GM23338 (cell line): ENCODE results near the gene CXCL16. TPM values are rescaled to one million over a fixed set of nuclear protein-coding genes. Genes with fewer than 3 reads are reported as not detected.

Experiments
- ATAC-seq: fragments of 200-7000 bp; cut with Tn5 transposase; 3 replicates; pipeline ENCODE4 v1.9.1; 2020
- DNase-seq: peaks from one replicate; pipeline ENCODE4 v3.0.0-alpha.2; 2015; ENCODE audit warnings: low spot score
- H2AFZ ChIP-seq: fragments of 200-600 bp; sonication (generic); 2 replicates; pipeline ENCODE4 v1.8.0; 2016; ENCODE audit warnings: antibody characterized with exemption, mild to moderate bottlenecking, moderate library complexity
- H3F3A ChIP-seq: fragments of 200-600 bp; sonication (generic); replicated peaks from 2 replicates; pipeline ENCODE4 v1.8.0; 2017; ENCODE audit warnings: antibody characterized with exemption, mixed run types, low read depth
- H3K27ac ChIP-seq: fragments of 200-600 bp; sonication (generic); 2 replicates; pipeline ENCODE4 v1.6.1; 2016; ENCODE audit warnings: low read depth
- H3K27me3 ChIP-seq: fragments of 200-600 bp; sonication (generic); 2 replicates; pipeline ENCODE4 v1.8.0; 2016; ENCODE audit warnings: mild to moderate bottlenecking, mixed run types, moderate library complexity; ENCODE audit not compliant: insufficient read depth
- H3K36me3 ChIP-seq: fragments of 200-600 bp; sonication (generic); 2 replicates; pipeline ENCODE4 v1.8.0; 2016; ENCODE audit warnings: mild to moderate bottlenecking; ENCODE audit not compliant: insufficient read depth
- H3K4me1 ChIP-seq: fragments of 200-600 bp; sonication (generic); 2 replicates; pipeline ENCODE4 v1.8.0; 2016; ENCODE audit warnings: mild to moderate bottlenecking, moderate library complexity; ENCODE audit not compliant: insufficient read depth
- H3K4me2 ChIP-seq: fragments of 200-600 bp; sonication (generic); 2 replicates; pipeline ENCODE4 v1.7.1; 2017; ENCODE audit warnings: mixed run types
- H3K4me3 ChIP-seq: fragments of 200-600 bp; sonication (generic); 2 replicates; pipeline ENCODE4 v1.6.1; 2016; ENCODE audit warnings: mixed run types
- H3K79me2 ChIP-seq: fragments of 200-600 bp; sonication (generic); replicated peaks from 2 replicates; pipeline ENCODE4 v1.8.0; 2017; ENCODE audit warnings: mild to moderate bottlenecking; ENCODE audit not compliant: insufficient read depth
- H3K9me2 ChIP-seq: fragments of 200-600 bp; sonication (generic); 2 replicates; pipeline ENCODE4 v1.8.0; 2017; ENCODE audit not compliant: insufficient read depth
- H4K20me1 ChIP-seq: fragments of 200-600 bp; sonication (generic); replicated peaks from 2 replicates; pipeline ENCODE4 v1.8.0; 2017; ENCODE audit warnings: mild to moderate bottlenecking; ENCODE audit not compliant: insufficient read depth
- H3K27ac Mint-ChIP-seq: 2 replicates; pipeline ENCODE4 v1.8.0; 2020; ENCODE audit warnings: inconsistent platforms, mild to moderate bottlenecking, moderate library complexity, mixed read lengths
- H3K27me3 Mint-ChIP-seq: 3 replicates; pipeline ENCODE4 v1.8.0; 2022; ENCODE audit warnings: low read depth, mild to moderate bottlenecking, moderate library complexity, mixed read lengths, inconsistent platforms; ENCODE audit not compliant: insufficient read depth, poor library complexity
- H3K36me3 Mint-ChIP-seq: 3 replicates; pipeline ENCODE4 v1.8.0; 2021; ENCODE audit warnings: low read depth, mild to moderate bottlenecking, inconsistent platforms, moderate library complexity, mixed read lengths
- H3K4me1 Mint-ChIP-seq: 3 replicates; pipeline ENCODE4 v1.8.0; 2020; ENCODE audit warnings: mild to moderate bottlenecking, inconsistent platforms, mixed read lengths
- H3K4me3 Mint-ChIP-seq: 3 replicates; pipeline ENCODE4 v1.8.0; 2021; ENCODE audit warnings: moderate library complexity, mild to moderate bottlenecking, inconsistent platforms, mixed read lengths
- H3K9me3 Mint-ChIP-seq: 3 replicates; pipeline ENCODE4 v1.8.0; 2020; ENCODE audit warnings: moderate library complexity, mild to moderate bottlenecking, inconsistent platforms, mixed read lengths
- CREB1 ChIP-seq: fragments of 250-450 bp; sonication (Bioruptor Pico); IDR thresholded peaks from 2 replicates; pipeline ENCODE4 v1.5.0; 2020; ENCODE audit warnings: low read depth, mild to moderate bottlenecking, moderate library complexity
- EZH2 ChIP-seq: fragments of 200-600 bp; sonication (generic); IDR thresholded peaks from one replicate; pipeline ENCODE4 v1.8.0; 2017; ENCODE audit warnings: antibody characterized with exemption, mild to moderate bottlenecking, low read depth; ENCODE audit not compliant: unreplicated experiment
- EZH2phosphoT487 ChIP-seq: fragments of 200-600 bp; sonication (generic); IDR thresholded peaks from one replicate; pipeline ENCODE4 v1.8.1; 2018; ENCODE audit warnings: antibody characterized with exemption; ENCODE audit not compliant: unreplicated experiment
- JUNB ChIP-seq: IDR thresholded peaks from one replicate; pipeline ENCODE4 v1.6.1; 2016; ENCODE audit warnings: antibody characterized with exemption; ENCODE audit not compliant: unreplicated experiment
- NANOG ChIP-seq: IDR thresholded peaks from 2 replicates; pipeline ENCODE4 v1.6.1; 2016; ENCODE audit warnings: antibody characterized with exemption, borderline replicate concordance
- POLR2AphosphoS5 ChIP-seq: IDR thresholded peaks from 2 replicates; pipeline ENCODE4 v1.6.1; 2016; ENCODE audit warnings: antibody characterized with exemption, low read depth
- STAT1 ChIP-seq: IDR thresholded peaks from one replicate; pipeline ENCODE4 v1.6.1; 2016; ENCODE audit warnings: antibody characterized with exemption; ENCODE audit not compliant: unreplicated experiment
- ZNF114 ChIP-seq: fragments of 250-450 bp; sonication (Bioruptor Pico); IDR thresholded peaks from 2 replicates; pipeline ENCODE4 v1.5.0; 2020; ENCODE audit warnings: mild to moderate bottlenecking, moderate library complexity
- ZNF462 ChIP-seq: fragments of 250-450 bp; sonication (Bioruptor Pico); IDR thresholded peaks from 2 replicates; pipeline ENCODE4 v1.5.0; 2020; ENCODE audit warnings: mild to moderate bottlenecking, moderate library complexity
- polyA plus RNA-seq: library from polyadenylated mRNA; unstranded; fragments of >200 nt; fragmentation: Nextera tagmentation; extraction: Ambion mirVana; gene quantifications from 2 replicates; pipeline ENCODE4 v1.2.1, GENCODE V29; 2016
- total RNA-seq: library from RNA; depleted of rRNA; stranded (reverse); fragments of >200 nt; shearing (Covaris generic); gene quantifications from 2 replicates; pipeline ENCODE4 v1.2.3, GENCODE V29; 2014
- TF ChIP-seq, protein P1 (sequence below): IDR thresholded peaks from one replicate; pipeline ENCODE4 v1.6.1; 2018; ENCODE audit warnings: antibody characterized with exemption; ENCODE audit not compliant: unreplicated experiment
- TF ChIP-seq, protein P2 (sequence below), 2 experiments: fragments of 200-600 bp in 1 of 2; sonication (generic) in 1 of 2; conservative IDR thresholded peaks; 2 replicates each; pipeline versions ENCODE4 v1.5.1 to v1.6.1; 2016 to 2017; ENCODE audit warnings: antibody characterized with exemption in 2 of 2, low read depth in 2 of 2, mild to moderate bottlenecking in 2 of 2, moderate library complexity in 1 of 2
- TF ChIP-seq, protein P3 (sequence below): IDR thresholded peaks from 2 replicates; pipeline ENCODE4 v1.6.1; 2016; ENCODE audit warnings: antibody characterized with exemption

Gene CXCL16
- total and polyA plus RNA-seq, 2 experiments from 2014 or later = 4.0 to 4.1 TPM

- H2AFZ ChIP-seq = no peak overlapping the region
- peaks cover 30% of the 10 kb centered on the region for H3K36me3 Mint-ChIP-seq
- no peak overlapping the region for H3K4me2 ChIP-seq
- H3K27ac ChIP-seq = no peak overlapping the region
- H3K79me2 ChIP-seq = no peaks in the 10 kb centered on the region
- H3K27ac Mint-ChIP-seq = no peak overlapping the region
- DNase-seq (no peak), ATAC-seq (no peak)
- H3K4me1 Mint-ChIP-seq = no peaks in the 10 kb centered on the region; the same call in 2 of the 3 replicates
- H3K9me2 ChIP-seq = no peaks in the 10 kb centered on the region
- no peak overlapping the region for H3K4me3 ChIP-seq
- no peaks in the 10 kb centered on the region for H3K27me3 ChIP-seq
- H3K9me3 Mint-ChIP-seq = no peaks in the 10 kb centered on the region
- no peaks in the 10 kb centered on the region; the same call in 1 of the 2 replicates for H4K20me1 ChIP-seq
- H3K4me1 ChIP-seq = no peaks in the 10 kb centered on the region
- H3F3A ChIP-seq = no peaks in the 10 kb centered on the region
- no peaks in the 10 kb centered on the region; the same call in 1 of the 2 replicates for H3K36me3 ChIP-seq
- no peak overlapping the region for H3K4me3 Mint-ChIP-seq
- H3K27me3 Mint-ChIP-seq = peaks cover 19% of the 10 kb centered on the region
- TF ChIP-seq JUNB = no peak
- no peak for TF ChIP-seq CREB1 (CRISPR knock-in tag)
- no peak for TF ChIP-seq EZH2
- TF ChIP-seq, protein P1, sequence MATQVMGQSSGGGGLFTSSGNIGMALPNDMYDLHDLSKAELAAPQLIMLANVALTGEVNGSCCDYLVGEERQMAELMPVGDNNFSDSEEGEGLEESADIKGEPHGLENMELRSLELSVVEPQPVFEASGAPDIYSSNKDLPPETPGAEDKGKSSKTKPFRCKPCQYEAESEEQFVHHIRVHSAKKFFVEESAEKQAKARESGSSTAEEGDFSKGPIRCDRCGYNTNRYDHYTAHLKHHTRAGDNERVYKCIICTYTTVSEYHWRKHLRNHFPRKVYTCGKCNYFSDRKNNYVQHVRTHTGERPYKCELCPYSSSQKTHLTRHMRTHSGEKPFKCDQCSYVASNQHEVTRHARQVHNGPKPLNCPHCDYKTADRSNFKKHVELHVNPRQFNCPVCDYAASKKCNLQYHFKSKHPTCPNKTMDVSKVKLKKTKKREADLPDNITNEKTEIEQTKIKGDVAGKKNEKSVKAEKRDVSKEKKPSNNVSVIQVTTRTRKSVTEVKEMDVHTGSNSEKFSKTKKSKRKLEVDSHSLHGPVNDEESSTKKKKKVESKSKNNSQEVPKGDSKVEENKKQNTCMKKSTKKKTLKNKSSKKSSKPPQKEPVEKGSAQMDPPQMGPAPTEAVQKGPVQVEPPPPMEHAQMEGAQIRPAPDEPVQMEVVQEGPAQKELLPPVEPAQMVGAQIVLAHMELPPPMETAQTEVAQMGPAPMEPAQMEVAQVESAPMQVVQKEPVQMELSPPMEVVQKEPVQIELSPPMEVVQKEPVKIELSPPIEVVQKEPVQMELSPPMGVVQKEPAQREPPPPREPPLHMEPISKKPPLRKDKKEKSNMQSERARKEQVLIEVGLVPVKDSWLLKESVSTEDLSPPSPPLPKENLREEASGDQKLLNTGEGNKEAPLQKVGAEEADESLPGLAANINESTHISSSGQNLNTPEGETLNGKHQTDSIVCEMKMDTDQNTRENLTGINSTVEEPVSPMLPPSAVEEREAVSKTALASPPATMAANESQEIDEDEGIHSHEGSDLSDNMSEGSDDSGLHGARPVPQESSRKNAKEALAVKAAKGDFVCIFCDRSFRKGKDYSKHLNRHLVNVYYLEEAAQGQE = no peak
- TF ChIP-seq, protein P2, sequence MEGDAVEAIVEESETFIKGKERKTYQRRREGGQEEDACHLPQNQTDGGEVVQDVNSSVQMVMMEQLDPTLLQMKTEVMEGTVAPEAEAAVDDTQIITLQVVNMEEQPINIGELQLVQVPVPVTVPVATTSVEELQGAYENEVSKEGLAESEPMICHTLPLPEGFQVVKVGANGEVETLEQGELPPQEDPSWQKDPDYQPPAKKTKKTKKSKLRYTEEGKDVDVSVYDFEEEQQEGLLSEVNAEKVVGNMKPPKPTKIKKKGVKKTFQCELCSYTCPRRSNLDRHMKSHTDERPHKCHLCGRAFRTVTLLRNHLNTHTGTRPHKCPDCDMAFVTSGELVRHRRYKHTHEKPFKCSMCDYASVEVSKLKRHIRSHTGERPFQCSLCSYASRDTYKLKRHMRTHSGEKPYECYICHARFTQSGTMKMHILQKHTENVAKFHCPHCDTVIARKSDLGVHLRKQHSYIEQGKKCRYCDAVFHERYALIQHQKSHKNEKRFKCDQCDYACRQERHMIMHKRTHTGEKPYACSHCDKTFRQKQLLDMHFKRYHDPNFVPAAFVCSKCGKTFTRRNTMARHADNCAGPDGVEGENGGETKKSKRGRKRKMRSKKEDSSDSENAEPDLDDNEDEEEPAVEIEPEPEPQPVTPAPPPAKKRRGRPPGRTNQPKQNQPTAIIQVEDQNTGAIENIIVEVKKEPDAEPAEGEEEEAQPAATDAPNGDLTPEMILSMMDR (conservative IDR thresholded peaks at IDR 0.05; ENCODE audit: low read depth in 2 of 2) = no peak
- TF ChIP-seq POLR2AphosphoS5 = no peak
- no peak for TF ChIP-seq ZNF462 (CRISPR knock-in tag)
- no peak for TF ChIP-seq ZNF114 (CRISPR knock-in tag)
- no peak for TF ChIP-seq STAT1
- no peak for TF ChIP-seq NANOG
- no peak for TF ChIP-seq EZH2phosphoT487
- TF ChIP-seq, protein P3, sequence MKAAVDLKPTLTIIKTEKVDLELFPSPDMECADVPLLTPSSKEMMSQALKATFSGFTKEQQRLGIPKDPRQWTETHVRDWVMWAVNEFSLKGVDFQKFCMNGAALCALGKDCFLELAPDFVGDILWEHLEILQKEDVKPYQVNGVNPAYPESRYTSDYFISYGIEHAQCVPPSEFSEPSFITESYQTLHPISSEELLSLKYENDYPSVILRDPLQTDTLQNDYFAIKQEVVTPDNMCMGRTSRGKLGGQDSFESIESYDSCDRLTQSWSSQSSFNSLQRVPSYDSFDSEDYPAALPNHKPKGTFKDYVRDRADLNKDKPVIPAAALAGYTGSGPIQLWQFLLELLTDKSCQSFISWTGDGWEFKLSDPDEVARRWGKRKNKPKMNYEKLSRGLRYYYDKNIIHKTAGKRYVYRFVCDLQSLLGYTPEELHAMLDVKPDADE = no peak
These were observed 18.3 kb downstream of the CXCL16 start for GRCh38 chr17:4721203-4722135.
